ENCODE results near the gene XNDC1N. TPM values are rescaled to one million over a fixed set of nuclear protein-coding genes. Genes with fewer than 3 reads are reported as not detected.

Gene XNDC1N, protein sequence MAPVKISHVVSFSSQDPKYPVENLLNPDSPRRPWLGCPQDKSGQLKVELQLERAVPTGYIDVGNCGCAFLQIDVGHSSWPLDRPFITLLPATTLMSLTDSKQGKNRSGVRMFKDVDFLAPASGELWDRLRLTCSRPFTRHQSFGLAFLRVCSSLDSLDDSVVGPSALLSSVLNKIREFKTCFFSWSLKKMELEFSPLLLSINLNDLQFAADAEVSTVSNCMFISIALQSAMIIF
- 7.0 TPM for total RNA-seq
- long read RNA-seq, partial matches to known transcripts: 0 of 5 reads
- long read RNA-seq, other reads (novel, unspliced or antisense): 5 of 5 reads

DNA sequence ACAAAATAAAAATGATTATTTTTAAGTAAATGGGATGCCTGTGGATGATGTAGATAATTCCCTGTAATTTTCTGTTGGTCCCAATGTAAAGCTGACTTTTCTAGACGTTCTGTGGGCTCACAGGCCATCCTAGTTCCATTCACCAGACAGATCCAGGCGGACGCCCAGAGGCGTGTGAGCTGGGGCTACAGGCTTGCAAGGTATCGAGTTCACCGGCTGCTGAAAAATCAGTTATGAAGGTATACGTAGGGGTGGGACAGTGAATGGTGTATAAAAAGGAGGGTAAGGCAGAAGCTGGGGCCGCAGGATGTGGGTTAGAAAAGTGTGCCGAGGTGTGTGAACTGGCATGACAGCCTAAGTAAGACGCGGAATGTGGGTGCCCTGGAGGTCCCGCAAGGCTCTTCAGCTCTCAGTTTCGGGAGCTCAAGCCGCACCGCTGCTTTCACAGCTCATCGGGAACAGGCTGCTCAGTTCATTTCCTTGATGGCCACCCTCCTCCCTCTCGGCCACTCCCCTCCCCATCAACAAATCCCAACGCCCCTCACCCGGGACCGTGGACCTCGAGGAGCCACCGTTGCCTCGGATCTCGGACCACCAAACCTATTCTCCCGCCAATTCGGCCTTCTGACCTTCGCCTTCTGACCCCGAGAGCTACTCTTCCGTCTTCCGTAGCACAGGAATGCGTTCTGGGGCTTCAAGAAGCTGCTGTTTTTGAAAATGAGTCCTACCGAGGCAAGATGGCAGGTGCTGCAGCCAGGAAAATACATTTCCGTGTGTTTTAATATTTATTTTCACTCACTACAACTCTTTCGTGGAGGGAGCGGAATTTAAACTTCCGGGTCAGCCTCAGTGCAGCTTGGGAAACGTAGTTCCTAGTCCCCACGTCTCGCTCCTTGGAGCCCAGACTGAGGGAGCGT, at the start of gene XNDC1N:
Gene XNDC1N, minus strand, starts transcription at position 775 of the 917 bp plus-strand sequence. CDS start 5,241 bp downstream, outside the sequence.
- no peaks in the 10 kb centered on the region for H3K9me3 ChIP-seq
- peak; percentile 72 for DNase-seq
- peak within 1 kb of the TSS; percentile 68 for H3K4me3 ChIP-seq
- H3K36me3 ChIP-seq: no peaks in the 10 kb centered on the region
- ATAC-seq: peak; percentile 91
- TF ChIP-seq, protein P1, sequence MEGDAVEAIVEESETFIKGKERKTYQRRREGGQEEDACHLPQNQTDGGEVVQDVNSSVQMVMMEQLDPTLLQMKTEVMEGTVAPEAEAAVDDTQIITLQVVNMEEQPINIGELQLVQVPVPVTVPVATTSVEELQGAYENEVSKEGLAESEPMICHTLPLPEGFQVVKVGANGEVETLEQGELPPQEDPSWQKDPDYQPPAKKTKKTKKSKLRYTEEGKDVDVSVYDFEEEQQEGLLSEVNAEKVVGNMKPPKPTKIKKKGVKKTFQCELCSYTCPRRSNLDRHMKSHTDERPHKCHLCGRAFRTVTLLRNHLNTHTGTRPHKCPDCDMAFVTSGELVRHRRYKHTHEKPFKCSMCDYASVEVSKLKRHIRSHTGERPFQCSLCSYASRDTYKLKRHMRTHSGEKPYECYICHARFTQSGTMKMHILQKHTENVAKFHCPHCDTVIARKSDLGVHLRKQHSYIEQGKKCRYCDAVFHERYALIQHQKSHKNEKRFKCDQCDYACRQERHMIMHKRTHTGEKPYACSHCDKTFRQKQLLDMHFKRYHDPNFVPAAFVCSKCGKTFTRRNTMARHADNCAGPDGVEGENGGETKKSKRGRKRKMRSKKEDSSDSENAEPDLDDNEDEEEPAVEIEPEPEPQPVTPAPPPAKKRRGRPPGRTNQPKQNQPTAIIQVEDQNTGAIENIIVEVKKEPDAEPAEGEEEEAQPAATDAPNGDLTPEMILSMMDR (IDR thresholded peaks at IDR 0.05): no peak
- intact Hi-C loops (cut with DNase I): no loop called here
- H3K27ac ChIP-seq: peak within 1 kb of the TSS; percentile 94
- H3K4me1 ChIP-seq: peaks cover 22% of the 10 kb centered on the region
- no peaks in the 10 kb centered on the region for H3K27me3 ChIP-seq

DNA sequence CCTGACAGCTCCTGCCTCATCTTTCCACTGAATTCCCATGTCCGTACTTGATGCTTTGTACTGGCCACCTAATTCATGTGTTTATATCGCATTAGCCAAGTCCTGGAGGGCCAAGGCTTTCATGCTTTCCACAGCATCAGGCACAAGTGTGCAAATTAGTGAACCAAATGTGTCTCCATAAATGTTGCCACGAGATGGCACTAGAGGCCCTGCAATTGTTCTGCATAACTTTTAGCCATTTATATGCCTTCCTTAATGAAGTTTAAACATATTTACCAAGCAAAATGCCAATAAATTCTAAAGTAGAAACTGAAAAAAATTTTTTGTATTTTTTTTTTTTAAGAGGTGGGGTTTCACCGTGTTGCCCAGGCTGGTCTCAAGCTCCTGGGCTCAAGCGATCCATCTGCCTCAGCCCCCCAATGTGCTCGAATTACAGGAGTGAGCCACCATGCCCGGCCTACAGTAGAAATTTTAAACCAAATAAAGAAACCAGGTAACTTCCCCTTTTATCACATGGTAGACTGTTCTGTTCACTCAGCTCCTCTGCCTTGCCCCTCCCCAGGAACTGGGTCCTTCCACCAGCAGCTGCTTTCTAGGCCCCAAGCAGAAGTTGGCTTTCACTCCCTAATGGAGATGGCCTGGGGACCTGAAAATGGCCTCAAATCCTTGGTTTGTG, 49.5 kb upstream of the XNDC1N start:
- no peaks in the 10 kb centered on the region for H3K27me3 ChIP-seq
- intact Hi-C loops (cut with DNase I): no loop called here
- peak; percentile 84 for ATAC-seq
- no peaks in the 10 kb centered on the region for H3K4me1 ChIP-seq
- H3K4me3 ChIP-seq: no peak overlapping the region
- peaks cover 17% of the 10 kb centered on the region for H3K36me3 ChIP-seq
- DNase-seq: no peak
- TF ChIP-seq, protein P1 (IDR thresholded peaks at IDR 0.05): peak; percentile 75
- no peak overlapping the region for H3K27ac ChIP-seq
- H3K9me3 ChIP-seq: no peaks in the 10 kb centered on the region

DNA sequence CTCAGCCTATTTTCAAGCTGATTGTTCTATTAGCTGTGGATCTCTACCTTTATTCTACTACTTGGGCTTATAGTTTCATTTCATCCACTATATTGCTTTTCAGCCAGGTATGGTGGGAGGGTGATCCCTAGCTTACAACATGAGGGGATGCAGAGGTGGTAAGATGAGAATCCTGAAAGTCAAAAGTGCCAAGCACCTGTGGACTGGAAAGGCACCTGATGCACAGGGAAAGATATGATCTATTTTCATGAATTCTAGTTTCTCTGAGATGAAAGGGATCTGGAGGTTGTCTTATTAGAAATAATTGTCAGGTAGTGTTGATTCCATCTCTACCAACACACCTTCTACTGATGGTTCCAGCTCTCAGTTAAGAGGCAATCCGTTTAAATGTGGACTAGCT, 48.7 kb upstream of the XNDC1N start:
- Histone ChIP-seq H3K4me3 (no peak overlapping the region), H3K4me1 (no peaks in the 10 kb centered on the region), H3K27me3 (no peaks in the 10 kb centered on the region), H3K27ac (no peak overlapping the region), H3K36me3 (peaks cover 19% of the 10 kb centered on the region), H3K9me3 (no peaks in the 10 kb centered on the region)
- intact Hi-C loops (cut with DNase I): no loop called here
- TF ChIP-seq, protein P1 (IDR thresholded peaks at IDR 0.05): no peak
- DNase-seq: no peak
- ATAC-seq: no peak

DNA sequence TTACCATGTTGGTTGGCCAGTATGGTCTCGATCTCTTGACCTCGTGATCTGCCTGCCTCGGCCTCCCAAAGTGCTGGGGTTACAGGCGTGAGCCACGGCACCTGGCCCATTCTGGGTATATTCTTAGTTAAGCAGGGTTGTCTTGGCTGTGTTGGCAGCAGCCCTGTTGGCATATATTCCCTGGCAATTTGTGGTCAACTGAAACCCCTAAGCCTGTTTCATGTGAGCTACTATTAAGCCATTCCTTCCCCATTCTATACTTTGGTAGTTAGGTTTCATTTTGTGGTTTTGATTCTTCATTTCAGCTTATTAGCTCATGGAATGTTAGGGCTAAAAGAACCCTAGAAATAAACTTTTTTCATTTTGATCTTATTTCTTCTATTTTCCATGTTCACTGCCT, 48.2 kb upstream of the XNDC1N start:
- Histone ChIP-seq H3K4me1 (no peaks in the 10 kb centered on the region), H3K36me3 (peaks cover 19% of the 10 kb centered on the region), H3K27me3 (no peaks in the 10 kb centered on the region), H3K27ac (no peak overlapping the region), H3K9me3 (no peaks in the 10 kb centered on the region), H3K4me3 (no peak overlapping the region)
- ATAC-seq (no peak), DNase-seq (no peak)
- intact Hi-C loops (cut with DNase I): no loop called here
- TF ChIP-seq, protein P1 (IDR thresholded peaks at IDR 0.05): no peak

DNA sequence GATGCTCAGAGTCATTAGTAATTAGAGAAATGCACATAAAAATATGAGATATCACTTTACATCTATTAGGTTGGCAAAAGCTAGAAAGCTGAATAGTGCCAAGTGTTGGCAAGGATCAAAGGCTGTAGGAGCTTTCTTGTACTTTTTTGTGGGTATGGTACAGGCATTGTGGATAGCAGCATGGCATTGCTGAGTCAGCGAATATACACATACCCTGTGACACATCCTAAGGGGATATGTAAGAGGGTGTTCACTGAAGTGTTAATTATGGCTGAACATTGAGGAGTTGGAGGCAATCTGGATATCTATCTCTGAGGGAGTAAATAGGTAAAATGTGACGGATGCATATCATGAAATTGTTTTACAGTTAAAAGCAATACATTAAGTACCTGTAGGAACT, 43.3 kb upstream of the XNDC1N start:
- H3K9me3 ChIP-seq: no peaks in the 10 kb centered on the region
- ATAC-seq (no peak), DNase-seq (no peak)
- no peak overlapping the region for H3K4me3 ChIP-seq
- intact Hi-C loops (cut with DNase I): no loop called here
- H3K27me3 ChIP-seq: no peaks in the 10 kb centered on the region
- H3K4me1 ChIP-seq: no peaks in the 10 kb centered on the region
- peaks cover 28% of the 10 kb centered on the region for H3K36me3 ChIP-seq
- no peak overlapping the region for H3K27ac ChIP-seq
- TF ChIP-seq, protein P1 (IDR thresholded peaks at IDR 0.05): no peak

Data from upper lobe of right lung (tissue), 1 donor.